HepG2 (cell line): ENCODE data around the gene KRT77. TPM values are rescaled to one million over a fixed set of nuclear protein-coding genes. Genes with fewer than 3 reads are reported as not detected.

Experiments used
- ATAC-seq: fragments of 200-7000 bp; cut with Tn5 transposase; 3 replicates; pipeline ENCODE4 v1.9.1; 2020; ENCODE audit warnings: mild to moderate bottlenecking, moderate library complexity
- BruUV-seq: library from RNA; stranded (reverse); fragments of 400-500 nt; replicated peaks from 2 replicates; lab custom pipeline; 2021; lab: Mats Ljungman, UMichigan
- CTCF ChIA-PET: fragments of 300-600 bp; formaldehyde crosslinking; extraction: SDS; loops from one replicate; lab custom pipeline; 2021; ENCODE audit warnings: low total read pairs, inconsistent platforms, low intra/inter-chr PET ratio; lab: Yijun Ruan, JAX
- POLR2A ChIA-PET: fragments of 350-600 bp; sonication (Branson Sonifier 250); formaldehyde crosslinking; loops from one replicate; lab custom pipeline; 2020; ENCODE audit warnings: antibody characterized with exemption, inconsistent platforms; lab: Yijun Ruan, JAX
- DNase-seq: peaks from one replicate; pipeline ENCODE4 v3.0.0-alpha.2; 2015; ENCODE audit warnings: low spot score
- FAIRE-seq: peaks from 3 replicates; lab custom pipeline; 2011; peaks lifted over from hg19 to GRCh38; lab: Jason Lieb, UNC
- H2AFZ ChIP-seq: one replicate; pipeline ENCODE4 v1.6.1; 2011; ENCODE audit warnings: low read length, inconsistent platforms
- H3K27ac ChIP-seq: fragments of 300-600 bp; 3 replicates; pipeline ENCODE4 v1.8.0; 2011; ENCODE audit warnings: mixed run types, mild to moderate bottlenecking, mixed read lengths, low read length, inconsistent platforms; ENCODE audit not compliant: insufficient read depth; ENCODE audit errors: extremely low read length
- H3K27me3 ChIP-seq, 2 experiments: fragments of 200-600 bp in 1 of 2; 2 replicates in 1 of 2; 3 replicates in 1 of 2; pipeline versions ENCODE4 v1.6.0 to v1.8.0; 2011; ENCODE audit warnings: low read length in 2 of 2, mild to moderate bottlenecking in 2 of 2, moderate library complexity in 2 of 2, inconsistent platforms in 1 of 2; ENCODE audit not compliant: insufficient read depth in 2 of 2, control insufficient read depth in 1 of 2
- H3K36me3 ChIP-seq, 2 experiments: fragments of 200-600 bp in 1 of 2; replicated peaks in 1 of 2; 2 replicates in 1 of 2; 3 replicates in 1 of 2; pipeline versions ENCODE4 v1.5.1 to v1.8.0; 2011; ENCODE audit warnings: low read length in 2 of 2, inconsistent platforms in 1 of 2; ENCODE audit not compliant: insufficient read depth in 2 of 2, control insufficient read depth in 1 of 2
- H3K4me1 ChIP-seq: 2 replicates; pipeline ENCODE4 v1.5.1; 2012; ENCODE audit warnings: low read length, inconsistent platforms; ENCODE audit not compliant: insufficient read depth
- H3K4me2 ChIP-seq: 2 replicates; pipeline ENCODE4 v1.6.0; 2011; ENCODE audit warnings: low read depth, low read length, inconsistent platforms
- H3K4me3 ChIP-seq, 3 experiments: fragments of 200-600 bp in 1 of 3; sonication (generic), shearing (Covaris generic) in 1 of 3; replicated peaks in 1 of 3; 2 replicates each; pipeline ENCODE4 v1.5.1; 2011 to 2016; ENCODE audit warnings: low read length in 3 of 3, inconsistent platforms in 2 of 3, low read depth in 2 of 3, mild to moderate bottlenecking in 2 of 3, control low read depth in 1 of 3, mixed read lengths in 1 of 3; ENCODE audit not compliant: insufficient read depth in 1 of 3
- H3K79me2 ChIP-seq: one replicate; pipeline ENCODE4 v1.6.1; 2011; ENCODE audit warnings: low read length, inconsistent platforms; ENCODE audit not compliant: insufficient read depth
- H3K9ac ChIP-seq: 2 replicates; pipeline ENCODE4 v1.6.0; 2011; ENCODE audit warnings: mild to moderate bottlenecking, low read depth, low read length, inconsistent platforms; ENCODE audit not compliant: insufficient read depth
- H3K9me3 ChIP-seq: 2 replicates; pipeline ENCODE4 v1.5.1; 2012; ENCODE audit warnings: mild to moderate bottlenecking, low read length
- H4K20me1 ChIP-seq: 2 replicates; pipeline ENCODE4 v1.6.0; 2011; ENCODE audit warnings: inconsistent platforms, mild to moderate bottlenecking, low read length, moderate library complexity; ENCODE audit not compliant: insufficient read depth
- ATF1 ChIP-seq: IDR thresholded peaks from 2 replicates; pipeline ENCODE4 v1.6.1; 2016; ENCODE audit warnings: mild to moderate bottlenecking, control low read depth
- ATM ChIP-seq: fragments of 450-650 bp; IDR thresholded peaks from 2 replicates; pipeline ENCODE4 v1.7.1; 2017; ENCODE audit warnings: mild to moderate bottlenecking, borderline replicate concordance
- CENPX ChIP-seq: sonication (generic); formaldehyde crosslinking; IDR thresholded peaks from 2 replicates; pipeline ENCODE4 v1.9.0; 2021; ENCODE audit warnings: mild to moderate bottlenecking, missing genetic modification reagents, moderate library complexity
- ETV6 ChIP-seq: sonication (generic); formaldehyde crosslinking; conservative IDR thresholded peaks from 2 replicates; pipeline ENCODE4 v1.4.0; 2020; ENCODE audit warnings: missing genetic modification reagents
- ISX ChIP-seq: sonication (generic); formaldehyde crosslinking; conservative IDR thresholded peaks from 2 replicates; pipeline ENCODE4 v1.5.0; 2020; ENCODE audit warnings: missing genetic modification reagents
- KLF12 ChIP-seq: sonication (generic); formaldehyde crosslinking; IDR thresholded peaks from 2 replicates; pipeline ENCODE4 v1.4.0; 2020; ENCODE audit warnings: missing genetic modification reagents, borderline replicate concordance
- MAZ ChIP-seq, 2 experiments: sonication (generic) in 1 of 2; formaldehyde crosslinking in 1 of 2; IDR thresholded peaks; 2 replicates each; pipeline versions ENCODE4 v1.5.0 to v1.6.1; 2012 to 2020; ENCODE audit warnings: low read depth in 2 of 2, mild to moderate bottlenecking in 2 of 2, borderline replicate concordance in 1 of 2, improper control_type of control experiment in 1 of 2, low read length in 1 of 2, missing genetic modification reagents in 1 of 2, moderate library complexity in 1 of 2
- RAD51 ChIP-seq: fragments of 450-650 bp; IDR thresholded peaks from 2 replicates; pipeline ENCODE4 v1.6.1; 2016; ENCODE audit warnings: borderline replicate concordance
- RARG ChIP-seq: sonication (generic); formaldehyde crosslinking; IDR thresholded peaks from 2 replicates; pipeline ENCODE4 v1.4.0; 2020; ENCODE audit warnings: low read depth, mild to moderate bottlenecking, missing genetic modification reagents
- RNF219 ChIP-seq: sonication (generic); formaldehyde crosslinking; IDR thresholded peaks from 2 replicates; pipeline ENCODE4 v1.5.0; 2020; ENCODE audit warnings: mild to moderate bottlenecking, missing genetic modification reagents
- TEAD3 ChIP-seq: optimal IDR thresholded peaks from 2 replicates; pipeline ENCODE3; 2016; ENCODE audit warnings: borderline replicate concordance
- ZC3H4 ChIP-seq: sonication (generic); formaldehyde crosslinking; IDR thresholded peaks from 2 replicates; pipeline ENCODE4 v1.4.0; 2020; ENCODE audit warnings: missing genetic modification reagents, borderline replicate concordance
- ZNF562 ChIP-seq: sonication (generic); formaldehyde crosslinking; IDR thresholded peaks from 2 replicates; pipeline ENCODE4 v1.8.0; 2022; ENCODE audit warnings: missing genetic modification reagents, borderline replicate concordance
- ZNF703 ChIP-seq: sonication (generic); formaldehyde crosslinking; IDR thresholded peaks from 2 replicates; pipeline ENCODE4 v1.5.1; 2020; ENCODE audit warnings: missing genetic modification reagents, mild to moderate bottlenecking, moderate library complexity, borderline replicate concordance
- ZNF788 ChIP-seq: sonication (generic); formaldehyde crosslinking; IDR thresholded peaks from 2 replicates; pipeline ENCODE4 v1.5.0; 2020; ENCODE audit warnings: mild to moderate bottlenecking, missing genetic modification reagents, borderline replicate concordance
- ZNF792 ChIP-seq: IDR thresholded peaks from 2 replicates; pipeline ENCODE4 v1.6.1; 2016
- ZNF879 ChIP-seq: sonication (generic); formaldehyde crosslinking; IDR thresholded peaks from 2 replicates; pipeline ENCODE4 v1.8.1; 2023; ENCODE audit warnings: missing genetic modification reagents
- ZSCAN30 ChIP-seq: sonication (generic); formaldehyde crosslinking; IDR thresholded peaks from 2 replicates; pipeline ENCODE4 v1.5.0; 2020; ENCODE audit warnings: mild to moderate bottlenecking, missing genetic modification reagents
- WGBS: methylation state at CpG from one replicate; pipeline ENCODE4 v1.1.6; 2017; ENCODE audit warnings: low lambda C conversion rate; 5-methylcytosine and 5-hydroxymethylcytosine counted together
- in situ Hi-C: cut with HindIII; loops from 2 replicates; pipeline ENCODE4 v1.10.0; 2017; ENCODE audit warnings: low pct_unique_long_range_greater_than_20kb; ENCODE audit not compliant: extremely low pct_ligation_motif_present
- intact Hi-C: fragments of 100-400 bp; cut with micrococcal nuclease; formaldehyde crosslinking; loops from one replicate; pipeline ENCODE4 v1.10.0; 2022; ENCODE audit not compliant: unreplicated experiment
- polyA plus RNA-seq, 8 experiments: library from polyadenylated mRNA; depleted of rRNA in 3 of 8; stranded (reverse) in 7 of 8; unstranded in 1 of 8; fragments of >200 nt; fragmentation: Illumina TruSeq in 4 of 8; extraction: Trizol in 4 of 8; gene quantifications; 2 replicates each; pipeline versions ENCODE4 v1.2.1 to v1.2.3, GENCODE V29; 2011 to 2016; ENCODE audit warnings: low read depth in 4 of 8, missing spikeins in 1 of 8, mixed read lengths in 1 of 8; ENCODE audit not compliant: insufficient read depth in 1 of 8
- total RNA-seq, 5 experiments: library from RNA; depleted of rRNA; stranded (reverse); fragments of >200 nt; fragmentation: Illumina TruSeq; extraction: Trizol; gene quantifications; 2 replicates each; pipeline ENCODE4 v1.2.3, GENCODE V29; 2016; ENCODE audit warnings: low read depth in 1 of 5
- TF ChIP-seq, protein P1 (sequence below): sonication (generic); formaldehyde crosslinking; IDR thresholded peaks from 2 replicates; pipeline ENCODE4 v1.5.1; 2020; ENCODE audit warnings: missing genetic modification reagents, mild to moderate bottlenecking, borderline replicate concordance
- TF ChIP-seq, protein P2 (sequence below): sonication (generic); formaldehyde crosslinking; IDR thresholded peaks from 2 replicates; pipeline ENCODE4 v1.5.1; 2020; ENCODE audit warnings: mild to moderate bottlenecking, missing genetic modification reagents

Gene KRT77
- total and polyA plus RNA-seq, 2 of the 13 experiments (the other 11 are each of a cell fraction or from before 2014, with no cell fraction given), result not detected

DNA sequence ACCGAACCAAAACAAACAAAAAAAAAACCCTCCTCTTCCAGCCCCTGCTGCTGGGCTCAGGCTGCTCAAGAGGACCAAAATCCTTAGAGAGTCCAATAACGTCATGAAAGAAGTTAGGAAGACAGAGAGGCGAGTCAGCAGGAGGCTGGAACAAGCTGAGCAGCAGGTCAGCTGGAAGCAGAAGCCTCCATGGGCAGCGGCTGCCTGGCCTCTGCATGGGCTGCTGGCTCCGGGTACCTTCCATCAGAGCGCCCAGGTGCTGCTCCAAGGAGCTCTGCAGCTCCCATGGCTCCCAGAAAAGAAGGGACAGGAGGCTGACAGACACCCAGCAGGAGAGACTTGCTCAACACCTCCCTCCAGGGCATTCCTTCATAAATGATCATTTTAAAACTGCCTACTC, 48.1 kb downstream of the KRT77 start:
- Histone ChIP-seq H3K36me3 (no peaks in the 10 kb centered on the region), H3K9me3 (no peaks in the 10 kb centered on the region), H3K4me1 (no peaks in the 10 kb centered on the region), H4K20me1 (no peaks in the 10 kb centered on the region), H2AFZ (no peak overlapping the region), H3K79me2 (no peaks in the 10 kb centered on the region), H3K4me3 (no peak overlapping the region), H3K9ac (no peak overlapping the region), H3K27ac (no peak overlapping the region), H3K4me2 (no peak overlapping the region), H3K27me3 (peaks cover 4 to 34% of the 10 kb centered on the region in 2 experiments; a peak in 4 of 5 replicates)
- ATAC-seq (no peak), FAIRE-seq (no peak), DNase-seq (no peak)
- 6% methylated on average over 4 of the region's 6 CpGs for WGBS
- BruUV-seq, result no TSS peak
- ChIA-PET CTCF (no interaction called here), POLR2A (no interaction called here)
- in situ Hi-C loops, result no loop called here
- TF ChIP-seq ZNF703 (CRISPR knock-in tag) (no peak), ZNF879 (CRISPR knock-in tag) (no peak), RARG (no peak), ATM (no peak), ZNF562 (CRISPR knock-in tag) (no peak), ZNF788 (CRISPR knock-in tag) (no peak), ETV6 (CRISPR knock-in tag) (no peak), ZC3H4 (no peak), KLF12 (CRISPR knock-in tag) (no peak), ISX (CRISPR knock-in tag) (no peak), ZSCAN30 (CRISPR knock-in tag) (no peak), MAZ (IDR thresholded peaks at IDR 0.05; ENCODE audit: borderline replicate concordance, low read depth, low read length) (no peak), MAZ (CRISPR knock-in tag; IDR thresholded peaks at IDR 0.05; ENCODE audit: low read depth) (no peak), RNF219 (CRISPR knock-in tag) (no peak), ATF1 (CRISPR knock-in tag) (no peak), RAD51 (no peak), CENPX (CRISPR knock-in tag) (no peak), TEAD3 (no peak), ZNF792 (CRISPR knock-in tag) (no peak)
- TF ChIP-seq, protein P1, sequence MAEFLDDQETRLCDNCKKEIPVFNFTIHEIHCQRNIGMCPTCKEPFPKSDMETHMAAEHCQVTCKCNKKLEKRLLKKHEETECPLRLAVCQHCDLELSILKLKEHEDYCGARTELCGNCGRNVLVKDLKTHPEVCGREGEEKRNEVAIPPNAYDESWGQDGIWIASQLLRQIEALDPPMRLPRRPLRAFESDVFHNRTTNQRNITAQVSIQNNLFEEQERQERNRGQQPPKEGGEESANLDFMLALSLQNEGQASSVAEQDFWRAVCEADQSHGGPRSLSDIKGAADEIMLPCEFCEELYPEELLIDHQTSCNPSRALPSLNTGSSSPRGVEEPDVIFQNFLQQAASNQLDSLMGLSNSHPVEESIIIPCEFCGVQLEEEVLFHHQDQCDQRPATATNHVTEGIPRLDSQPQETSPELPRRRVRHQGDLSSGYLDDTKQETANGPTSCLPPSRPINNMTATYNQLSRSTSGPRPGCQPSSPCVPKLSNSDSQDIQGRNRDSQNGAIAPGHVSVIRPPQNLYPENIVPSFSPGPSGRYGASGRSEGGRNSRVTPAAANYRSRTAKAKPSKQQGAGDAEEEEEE, result no peak
- TF ChIP-seq, protein P2, sequence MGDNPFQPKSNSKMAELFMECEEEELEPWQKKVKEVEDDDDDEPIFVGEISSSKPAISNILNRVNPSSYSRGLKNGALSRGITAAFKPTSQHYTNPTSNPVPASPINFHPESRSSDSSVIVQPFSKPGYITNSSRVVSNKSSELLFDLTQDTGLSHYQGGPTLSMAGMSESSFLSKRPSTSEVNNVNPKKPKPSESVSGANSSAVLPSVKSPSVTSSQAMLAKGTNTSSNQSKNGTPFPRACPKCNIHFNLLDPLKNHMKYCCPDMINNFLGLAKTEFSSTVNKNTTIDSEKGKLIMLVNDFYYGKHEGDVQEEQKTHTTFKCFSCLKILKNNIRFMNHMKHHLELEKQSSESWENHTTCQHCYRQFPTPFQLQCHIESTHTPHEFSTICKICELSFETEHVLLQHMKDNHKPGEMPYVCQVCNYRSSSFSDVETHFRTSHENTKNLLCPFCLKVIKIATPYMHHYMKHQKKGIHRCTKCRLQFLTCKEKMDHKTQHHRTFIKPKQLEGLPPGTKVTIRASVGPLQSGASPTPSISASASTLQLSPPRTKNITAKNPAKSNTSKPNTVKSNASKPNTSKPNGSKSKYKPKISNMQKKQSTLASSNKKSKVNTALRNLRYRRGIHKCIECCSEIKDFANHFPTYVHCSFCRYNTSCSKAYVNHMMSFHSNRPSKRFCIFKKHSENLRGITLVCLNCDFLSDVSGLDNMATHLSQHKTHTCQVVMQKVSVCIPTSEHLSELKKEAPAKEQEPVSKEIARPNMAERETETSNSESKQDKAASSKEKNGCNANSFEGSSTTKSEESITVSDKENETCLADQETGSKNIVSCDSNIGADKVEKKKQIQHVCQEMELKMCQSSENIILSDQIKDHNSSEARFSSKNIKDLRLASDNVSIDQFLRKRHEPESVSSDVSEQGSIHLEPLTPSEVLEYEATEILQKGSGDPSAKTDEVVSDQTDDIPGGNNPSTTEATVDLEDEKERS (CRISPR knock-in tag), result no peak
- intact Hi-C loops, result no loop called here
